HG03575 (cell line): ENCODE measurements around the gene LRRC61.

ENCODE experiments used
- ATAC-seq: cut with Tn5 transposase; IDR thresholded peaks from one replicate; pipeline ENCODE4 v1.9.1; 2021; ENCODE audit not compliant: unreplicated experiment, insufficient number of reproducible peaks, low FRiP score; ENCODE audit errors: extremely low read depth

LRRC61 gene

GRCh38 chr7:150365194-150365593 is 42.0 kb downstream of the LRRC61 start:
- no peak for ATAC-seq

DNA sequence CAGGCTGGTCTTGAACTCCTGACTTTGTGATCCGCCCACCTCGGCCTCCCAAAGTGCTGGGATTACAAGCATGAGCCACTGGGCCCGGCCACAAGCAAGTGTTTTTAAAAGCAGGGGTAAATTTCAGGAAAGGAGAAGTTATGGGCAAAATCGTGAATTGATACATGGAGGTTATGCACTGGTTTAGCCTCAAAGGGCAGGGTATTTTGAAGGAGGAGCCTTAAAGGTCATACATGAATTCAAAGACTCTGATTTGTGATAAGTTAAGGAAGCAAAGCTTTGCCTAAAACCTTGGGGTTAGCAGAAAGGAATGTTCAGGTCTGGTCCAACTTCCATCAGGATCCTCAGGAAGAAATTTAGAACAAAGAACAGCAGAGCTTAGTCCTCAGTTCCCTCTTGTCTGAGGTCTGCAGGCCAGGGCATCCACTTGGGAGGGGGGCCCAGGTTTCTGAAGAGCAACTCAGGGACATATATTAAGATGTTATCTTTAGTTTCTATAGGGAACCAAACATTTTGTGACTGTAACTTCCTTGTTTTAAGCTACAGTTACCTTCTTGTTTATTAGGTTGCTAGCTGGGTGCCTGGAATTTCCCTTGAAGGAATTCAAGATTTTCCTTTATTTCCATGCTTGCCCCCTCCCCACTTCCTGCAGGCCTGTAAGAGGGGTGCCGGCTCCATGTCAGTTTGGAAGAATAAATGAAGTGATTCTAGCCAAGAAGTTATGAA is 42.7 kb downstream of the LRRC61 start:
- no peak for ATAC-seq

DNA sequence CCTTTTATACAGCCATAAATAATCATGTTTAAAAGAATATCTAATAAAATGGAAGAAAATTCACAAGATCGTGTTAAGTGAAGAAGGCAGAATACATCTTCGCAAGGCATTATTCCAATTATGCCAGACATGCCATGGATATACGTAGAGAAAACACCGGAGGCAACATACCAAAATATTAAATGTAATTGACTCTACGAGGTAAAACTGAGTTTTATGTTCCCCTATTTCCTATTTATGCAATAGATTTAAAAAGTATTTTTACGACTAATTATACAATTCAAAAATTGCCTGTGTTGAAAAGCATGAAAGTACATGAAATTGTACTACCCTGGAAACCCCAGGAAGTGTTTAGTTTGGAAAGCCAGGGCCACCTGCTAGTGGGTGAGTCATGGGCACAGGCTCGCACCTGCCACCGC is 44.5 kb downstream of the LRRC61 start:
- ATAC-seq, result no peak

DNA sequence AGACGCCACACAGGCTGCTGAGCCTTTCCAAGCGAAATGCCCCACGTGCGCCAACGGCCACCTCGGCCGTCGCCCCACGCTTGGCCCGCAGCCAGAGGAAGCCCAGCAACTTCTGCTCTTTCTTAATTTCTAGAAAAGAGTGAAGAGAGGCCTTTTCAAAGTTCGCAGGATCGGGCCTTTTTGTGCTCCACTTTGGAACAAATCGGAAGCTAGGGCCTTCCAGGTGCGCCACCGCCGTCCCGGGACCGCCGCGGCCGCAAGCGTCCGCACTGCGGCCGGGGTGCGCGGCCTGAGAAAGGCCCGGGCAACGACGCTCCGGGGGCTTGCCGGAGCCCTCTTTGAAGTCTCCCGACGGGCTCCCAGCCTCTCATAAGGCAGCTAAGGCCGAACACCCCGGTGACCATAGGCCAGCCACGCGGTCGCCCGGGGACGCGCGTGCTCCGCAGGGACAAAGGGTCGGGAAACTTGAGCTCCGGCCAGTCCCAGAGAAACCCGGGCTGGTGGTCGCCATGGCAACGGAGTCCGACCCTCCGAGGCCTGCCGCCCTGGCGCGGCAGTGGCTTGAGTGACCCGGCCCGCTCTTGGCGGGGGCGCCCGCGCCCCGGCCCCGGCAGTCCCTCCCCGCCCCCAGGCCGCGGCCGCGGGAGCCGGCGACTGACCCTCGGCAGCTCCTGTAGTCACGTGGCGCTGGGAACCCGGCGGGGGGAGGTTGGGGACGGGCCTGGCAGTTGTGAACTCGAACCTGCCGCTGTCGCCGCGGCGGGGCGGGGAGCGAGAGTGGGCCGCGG is 45.1 kb downstream of the LRRC61 start, which contains the start of gene REPIN1:
TSS of gene REPIN1 (plus strand) at position 727 of the 788 bp plus-strand sequence. CDS start 890 bp downstream, outside the sequence.
- ATAC-seq, result no peak

- ATAC-seq, result no peak
Measured at GRCh38 chr7:150368884-150369747, 46.0 kb downstream of the LRRC61 start.

DNA sequence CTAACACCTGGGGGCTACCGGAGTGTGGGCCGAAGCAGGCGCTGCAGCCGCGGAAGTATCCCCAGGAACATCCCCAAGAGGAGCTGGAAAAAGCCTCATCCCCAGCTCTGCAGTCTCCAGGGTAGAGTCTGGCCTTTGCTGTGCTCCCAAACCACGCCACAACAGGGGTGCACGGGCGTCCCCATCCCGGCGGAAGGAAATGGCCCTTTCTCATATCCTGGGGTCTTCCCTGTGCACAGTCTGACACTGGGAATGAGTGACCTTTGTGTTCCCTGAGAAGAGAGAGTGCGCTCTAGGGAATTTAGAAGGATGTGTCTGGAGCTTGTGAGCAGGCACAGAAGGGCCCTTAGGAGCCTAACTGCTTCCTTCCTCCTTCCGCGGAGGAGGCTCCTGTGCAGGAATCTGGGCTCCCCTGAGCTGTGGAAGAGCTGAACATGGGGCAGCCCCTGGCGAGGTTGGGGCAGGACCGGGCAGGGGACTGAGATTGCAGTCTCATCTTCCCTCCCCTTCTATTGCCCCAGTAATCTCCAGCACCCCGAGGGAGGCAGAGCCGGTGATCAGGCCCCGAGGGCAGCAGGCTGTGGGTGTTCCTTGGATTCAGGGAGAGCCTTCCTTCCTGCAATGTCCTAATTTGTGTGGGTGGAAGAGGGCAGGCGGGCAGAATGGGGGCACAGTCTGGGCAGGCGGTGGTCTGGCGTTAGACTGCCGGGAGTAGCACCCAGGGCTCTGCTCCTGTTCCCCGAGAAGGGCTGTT is 46.8 kb downstream of the LRRC61 start:
- no peak for ATAC-seq

DNA sequence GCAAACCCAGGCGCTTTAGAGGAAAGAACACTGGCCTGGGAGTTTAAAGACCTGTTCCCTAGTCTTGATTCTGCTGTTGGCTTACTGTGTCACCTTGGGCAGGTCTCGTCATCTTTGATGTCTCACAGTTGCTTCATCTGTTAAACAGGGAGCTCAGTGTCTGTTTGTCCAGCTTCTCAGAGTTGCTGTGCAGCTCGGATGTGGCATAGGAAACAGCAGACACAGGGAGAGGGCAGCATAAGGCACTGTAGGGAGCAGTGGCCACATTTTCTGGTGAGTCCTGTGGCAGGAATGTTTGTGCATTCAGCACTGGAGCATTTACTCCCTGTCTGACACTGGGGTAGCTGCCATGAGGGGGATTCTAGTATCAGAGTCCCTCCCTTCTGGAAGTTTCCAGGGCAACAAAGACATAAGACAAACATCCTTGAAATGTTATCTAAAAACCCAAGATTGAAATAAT is 47.5 kb downstream of the LRRC61 start:
- ATAC-seq, result no peak

DNA sequence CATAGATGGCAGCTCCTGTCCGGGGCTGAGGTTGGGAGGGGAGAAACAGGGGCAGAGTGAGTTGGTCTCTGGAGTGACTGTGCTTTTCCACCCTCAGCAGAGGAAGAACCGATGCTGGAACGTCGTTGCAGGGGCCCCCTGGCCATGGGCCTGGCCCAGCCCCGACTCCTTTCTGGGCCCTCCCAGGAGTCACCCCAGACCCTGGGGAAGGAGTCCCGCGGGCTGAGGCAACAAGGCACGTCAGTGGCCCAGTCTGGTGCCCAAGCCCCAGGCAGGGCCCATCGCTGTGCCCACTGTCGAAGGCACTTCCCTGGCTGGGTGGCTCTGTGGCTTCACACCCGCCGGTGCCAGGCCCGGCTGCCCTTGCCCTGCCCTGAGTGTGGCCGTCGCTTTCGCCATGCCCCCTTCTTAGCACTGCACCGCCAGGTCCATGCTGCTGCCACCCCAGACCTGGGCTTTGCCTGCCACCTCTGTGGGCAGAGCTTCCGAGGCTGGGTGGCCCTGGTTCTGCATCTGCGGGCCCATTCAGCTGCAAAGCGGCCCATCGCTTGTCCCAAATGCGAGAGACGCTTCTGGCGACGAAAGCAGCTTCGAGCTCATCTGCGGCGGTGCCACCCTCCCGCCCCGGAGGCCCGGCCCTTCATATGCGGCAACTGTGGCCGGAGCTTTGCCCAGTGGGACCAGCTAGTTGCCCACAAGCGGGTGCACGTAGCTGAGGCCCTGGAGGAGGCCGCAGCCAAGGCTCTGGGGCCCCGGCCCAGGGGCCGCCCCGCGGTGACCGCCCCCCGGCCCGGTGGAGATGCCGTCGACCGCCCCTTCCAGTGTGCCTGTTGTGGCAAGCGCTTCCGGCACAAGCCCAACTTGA is 48.2 kb downstream of the LRRC61 start:
- ATAC-seq, result no peak

GRCh38 chr7:150371996-150372270 is 48.8 kb downstream of the LRRC61 start:
- ATAC-seq, result no peak

- ATAC-seq, result no peak
Measured at GRCh38 chr7:150372271-150373048, 49.3 kb downstream of the LRRC61 start.

- no peak for ATAC-seq
Measured at GRCh38 chr7:150373049-150373801, 50.1 kb downstream of the LRRC61 start.

DNA sequence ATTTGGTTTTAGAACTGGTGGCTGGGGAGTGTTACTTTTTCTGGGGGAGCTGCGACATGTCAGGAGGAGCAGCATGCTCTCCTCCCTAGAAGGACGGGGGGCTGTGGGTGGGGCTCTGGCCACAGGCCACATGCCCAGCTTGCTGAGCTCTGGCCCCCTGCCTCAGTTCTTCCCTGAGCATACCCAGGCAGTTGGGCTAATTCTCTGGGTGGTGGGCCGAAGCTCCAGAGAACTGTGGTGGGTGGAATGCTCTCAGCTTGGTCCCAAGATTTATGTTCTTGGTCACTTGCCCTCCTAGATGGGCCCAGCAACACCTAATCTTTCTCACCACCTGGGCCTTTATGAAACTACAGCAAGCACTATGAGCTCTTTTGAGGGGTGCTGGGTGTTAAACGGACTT is 50.9 kb downstream of the LRRC61 start:
- ATAC-seq, result no peak

GRCh38 chr7:150374472-150374871 is 51.3 kb downstream of the LRRC61 start:
- ATAC-seq, result no peak

DNA sequence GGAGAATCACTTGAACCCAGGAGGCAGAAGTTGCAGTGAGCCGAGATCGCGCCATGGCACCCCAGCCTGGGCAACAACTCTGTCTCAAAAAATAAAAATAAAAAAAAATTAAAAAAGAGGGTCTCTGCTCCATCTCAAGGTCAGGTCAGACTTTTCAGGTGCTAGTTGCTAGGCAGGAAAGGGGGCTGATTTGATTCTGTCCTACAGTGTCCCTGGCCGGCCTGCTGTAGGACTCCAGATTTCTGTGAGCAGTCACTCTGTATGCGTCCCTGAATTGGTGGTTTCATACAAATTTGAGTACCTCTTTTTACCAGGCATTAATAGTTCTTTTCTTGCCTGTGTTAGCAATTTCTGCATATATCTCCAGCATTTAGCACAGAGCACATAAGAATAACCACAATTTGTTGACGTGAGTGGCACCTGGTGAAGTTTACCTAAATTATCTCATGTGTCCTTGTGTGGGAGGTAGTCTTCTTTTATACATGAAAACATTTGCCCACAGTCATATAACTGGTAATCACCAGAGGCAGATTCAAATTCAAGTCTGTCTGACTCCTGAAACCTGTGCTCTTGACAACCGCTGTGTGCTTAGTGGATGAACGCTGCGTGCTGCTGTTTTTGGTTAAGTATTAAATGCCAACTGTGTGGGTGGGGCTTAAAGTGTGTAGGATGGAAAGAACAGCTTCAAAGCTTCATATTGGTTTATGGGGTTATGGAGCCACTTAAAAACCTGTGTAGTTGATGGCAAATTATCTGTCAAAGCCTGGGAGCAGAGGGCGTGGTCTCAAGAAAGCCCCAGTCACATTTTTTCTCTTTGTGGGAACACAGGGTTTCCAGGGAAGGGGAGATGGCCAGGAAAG is 52.7 kb downstream of the LRRC61 start:
- ATAC-seq, result no peak

DNA sequence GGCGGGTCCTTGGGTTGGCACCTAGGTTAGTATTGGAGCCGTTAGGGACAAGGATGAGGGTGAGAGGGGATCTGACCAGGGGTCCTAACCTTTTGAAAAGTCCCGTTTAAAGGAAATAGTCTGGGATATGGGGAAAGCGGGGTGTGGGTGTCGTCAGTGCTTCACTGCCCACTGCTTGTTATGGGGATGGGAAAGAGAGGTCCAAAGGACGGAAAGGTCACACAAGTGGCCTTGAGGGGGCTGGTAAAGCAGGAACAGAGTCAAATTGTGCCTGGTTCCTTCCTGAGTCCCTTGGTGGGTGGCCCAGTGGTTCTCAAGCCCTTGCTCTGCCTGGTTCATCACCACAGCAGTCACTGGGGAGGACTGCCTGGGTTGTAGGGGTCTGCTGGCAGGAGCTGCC is 53.4 kb downstream of the LRRC61 start:
- no peak for ATAC-seq

GRCh38 chr7:150377196-150377595 is 54.0 kb downstream of the LRRC61 start:
- ATAC-seq, result no peak
